Stimulated activated CD8-positive, alpha-beta memory T cell treated with anti-CD3 and anti-CD28 coated beads, Interleukin-4, amount 100 ng/mL, for 1 hour (primary cell): ENCODE data around the gene SBSN.

Experiments used
- DNase-seq, 2 donors: peaks; one replicate each; pipeline ENCODE4 v3.0.0-alpha.2; 2020; ENCODE audit warnings: low read depth in 2 of 2, low spot score in 1 of 2

Gene SBSN

GRCh38 chr19:35528218-35529038, at the start of gene SBSN:
Gene SBSN, minus strand, starts transcription at chr19:35528311. Its CDS starts 30 bp downstream, at chr19:35528281.
- no peak for DNase-seq

- DNase-seq = no peak
Observed at GRCh38 chr19:35571406-35571965, 43.4 kb upstream of the SBSN start.

GRCh38 chr19:35569281-35569781, 41.2 kb upstream of the SBSN start:
- no peak for DNase-seq

- DNase-seq = no peak
Observed at GRCh38 chr19:35566738-35567137, 38.6 kb upstream of the SBSN start.

- DNase-seq = no peak
Observed at GRCh38 chr19:35565016-35565856, 37.1 kb upstream of the SBSN start.

- DNase-seq = no peak
Observed at GRCh38 chr19:35563207-35563829, 35.2 kb upstream of the SBSN start, which contains the start of gene ATP4A. Gene ATP4A, minus strand, starts transcription at chr19:35563658. Its CDS starts 29 bp downstream, at chr19:35563629.

GRCh38 chr19:35562776-35563175, 34.7 kb upstream of the SBSN start:
- DNase-seq = no peak

- no peak for DNase-seq
Observed at GRCh38 chr19:35562336-35562735, 34.2 kb upstream of the SBSN start.

- no peak for DNase-seq
Observed at GRCh38 chr19:35561436-35561835, 33.3 kb upstream of the SBSN start.

- no peak for DNase-seq
Observed at GRCh38 chr19:35560677-35561076, 32.6 kb upstream of the SBSN start.

GRCh38 chr19:35560271-35560670, 32.2 kb upstream of the SBSN start:
- DNase-seq = no peak

- DNase-seq = no peak
Observed at GRCh38 chr19:35559781-35560180, 31.7 kb upstream of the SBSN start.

- DNase-seq = no peak
Observed at GRCh38 chr19:35559281-35559659, 31.2 kb upstream of the SBSN start.

GRCh38 chr19:35558400-35559280, 30.5 kb upstream of the SBSN start:
- no peak for DNase-seq

GRCh38 chr19:35557539-35558399, 29.7 kb upstream of the SBSN start:
- DNase-seq = no peak

GRCh38 chr19:35556846-35557538, 28.9 kb upstream of the SBSN start:
- DNase-seq = no peak

- DNase-seq = no peak
Observed at GRCh38 chr19:35556025-35556590, 28.0 kb upstream of the SBSN start.

- no peak for DNase-seq
Observed at GRCh38 chr19:35555301-35556005, 27.3 kb upstream of the SBSN start.
